Measurements from ENCODE around the gene SLCO2A1.

GRCh38 chr3:133966954-133967353, 62.8 kb downstream of the SLCO2A1 start:
- TF ChIP-seq CTCF (IDR thresholded peaks at IDR 0.05) (no peak), POLR2A (IDR thresholded peaks at IDR 0.05) (no peak)

Measured in body of pancreas (tissue), 4 donors.